HEK293 (cell line): ENCODE data around the gene EPAS1.
A peak's percentile ranks its signal among the peaks of the same experiment; 100 is the strongest.

Experiments
- CTCF ChIA-PET: fragments of 350-600 bp; formaldehyde crosslinking; extraction: SDS; loops from one replicate; lab custom pipeline; 2021; ENCODE audit warnings: antibody characterized with exemption; lab: Yijun Ruan, JAX
- POLR2A ChIA-PET: fragments of 300-600 bp; formaldehyde crosslinking; extraction: SDS; loops from one replicate; lab custom pipeline; 2020; ENCODE audit warnings: antibody characterized with exemption, inconsistent platforms; lab: Yijun Ruan, JAX
- H3K27ac ChIP-seq: fragments of 200-500 bp; sonication (Bioruptor generic); 2 replicates; pipeline ENCODE4 v1.5.1; 2014; ENCODE audit warnings: low read depth, low read length, control low read depth, inconsistent platforms; ENCODE audit errors: extremely low read depth
- H3K36me3 ChIP-seq, 2 experiments: fragments of 200-500 bp in 1 of 2; sonication (Bioruptor generic) in 1 of 2; 1 replicate in 1 of 2; 2 replicates in 1 of 2; pipeline ENCODE4 v1.5.1; 2014 to 2017; ENCODE audit warnings: inconsistent platforms in 2 of 2, low read length in 2 of 2; ENCODE audit not compliant: control insufficient read depth in 2 of 2, insufficient read depth in 1 of 2
- H3K4me1 ChIP-seq: fragments of 200-500 bp; sonication (Bioruptor generic); 2 replicates; pipeline ENCODE4 v1.5.1; 2014; ENCODE audit warnings: mild to moderate bottlenecking, low read length, inconsistent platforms; ENCODE audit not compliant: control insufficient read depth, insufficient read depth
- H3K4me3 ChIP-seq: 2 replicates; pipeline ENCODE4 v1.5.1; 2011; ENCODE audit warnings: low read depth, mild to moderate bottlenecking, control low read depth, low read length, moderate library complexity
- H3K9me3 ChIP-seq: fragments of 200-500 bp; sonication (Bioruptor generic); 2 replicates; pipeline ENCODE4 v1.5.1; 2014; ENCODE audit warnings: low read depth, low read length, inconsistent platforms; ENCODE audit not compliant: control insufficient read depth, insufficient read depth
- IKZF3 ChIP-seq: fragments of 450-650 bp; IDR thresholded peaks from 2 replicates; pipeline ENCODE4 v1.5.0; 2018; ENCODE audit warnings: missing biosample characterization, mild to moderate bottlenecking, missing genetic modification characterization, moderate library complexity
- KLF10 ChIP-seq: fragments of 450-650 bp; IDR thresholded peaks from 2 replicates; pipeline ENCODE4 v1.5.1; 2018; ENCODE audit warnings: missing biosample characterization, mild to moderate bottlenecking, missing genetic modification characterization
- KLF9 ChIP-seq: fragments of 450-650 bp; formaldehyde crosslinking; IDR thresholded peaks from 2 replicates; pipeline ENCODE4 v1.5.1; 2016; ENCODE audit warnings: missing biosample characterization, missing genetic modification characterization, low read depth
- OSR2 ChIP-seq: fragments of 450-650 bp; formaldehyde crosslinking; IDR thresholded peaks from 2 replicates; pipeline ENCODE4 v1.5.1; 2016; ENCODE audit warnings: missing biosample characterization, missing genetic modification characterization
- SETDB1 ChIP-seq: IDR thresholded peaks from one replicate; pipeline ENCODE4 v1.6.1; 2017; ENCODE audit warnings: mild to moderate bottlenecking, low read length, moderate library complexity, mixed read lengths; ENCODE audit not compliant: insufficient read length
- ZNF133 ChIP-seq: fragments of 450-650 bp; formaldehyde crosslinking; IDR thresholded peaks from 2 replicates; pipeline ENCODE4 v1.5.1; 2016; ENCODE audit warnings: missing biosample characterization, missing genetic modification characterization
- ZNF529 ChIP-seq: fragments of 450-650 bp; formaldehyde crosslinking; IDR thresholded peaks from 2 replicates; pipeline ENCODE4 v1.5.1; 2017; ENCODE audit warnings: missing genetic modification characterization, missing biosample characterization; ENCODE audit not compliant: insufficient replicate concordance
- ZNF548 ChIP-seq: fragments of 450-650 bp; formaldehyde crosslinking; IDR thresholded peaks from 2 replicates; pipeline ENCODE4 v1.5.1; 2016; ENCODE audit warnings: missing biosample characterization, missing genetic modification characterization
- ZNF585B ChIP-seq: fragments of 450-650 bp; formaldehyde crosslinking; IDR thresholded peaks from 2 replicates; pipeline ENCODE4 v1.5.1; 2016; ENCODE audit warnings: missing biosample characterization, missing genetic modification characterization
- ZNF624 ChIP-seq: fragments of 450-650 bp; formaldehyde crosslinking; IDR thresholded peaks from 2 replicates; pipeline ENCODE4 v1.5.1; 2017; ENCODE audit warnings: missing biosample characterization, missing genetic modification characterization
- ZNF701 ChIP-seq: fragments of 450-650 bp; formaldehyde crosslinking; IDR thresholded peaks from 2 replicates; pipeline ENCODE4 v1.5.1; 2016; ENCODE audit warnings: missing biosample characterization, missing genetic modification characterization
- ZNF707 ChIP-seq: fragments of 450-650 bp; formaldehyde crosslinking; IDR thresholded peaks from 2 replicates; pipeline ENCODE4 v1.5.1; 2016; ENCODE audit warnings: missing biosample characterization, missing genetic modification characterization
- TF ChIP-seq, protein P1 (sequence below): fragments of 450-650 bp; IDR thresholded peaks from 2 replicates; pipeline ENCODE4 v1.5.1; 2018; ENCODE audit warnings: missing biosample characterization, mild to moderate bottlenecking, missing genetic modification characterization
- TF ChIP-seq, protein P2 (sequence below): fragments of 450-650 bp; formaldehyde crosslinking; IDR thresholded peaks from 2 replicates; pipeline ENCODE4 v1.5.1; 2017; ENCODE audit warnings: missing biosample characterization, missing genetic modification characterization
- TF ChIP-seq, protein P3 (sequence below): fragments of 450-650 bp; formaldehyde crosslinking; IDR thresholded peaks from 2 replicates; pipeline ENCODE4 v1.5.1; 2016; ENCODE audit warnings: missing biosample characterization, missing genetic modification characterization

Gene EPAS1

DNA sequence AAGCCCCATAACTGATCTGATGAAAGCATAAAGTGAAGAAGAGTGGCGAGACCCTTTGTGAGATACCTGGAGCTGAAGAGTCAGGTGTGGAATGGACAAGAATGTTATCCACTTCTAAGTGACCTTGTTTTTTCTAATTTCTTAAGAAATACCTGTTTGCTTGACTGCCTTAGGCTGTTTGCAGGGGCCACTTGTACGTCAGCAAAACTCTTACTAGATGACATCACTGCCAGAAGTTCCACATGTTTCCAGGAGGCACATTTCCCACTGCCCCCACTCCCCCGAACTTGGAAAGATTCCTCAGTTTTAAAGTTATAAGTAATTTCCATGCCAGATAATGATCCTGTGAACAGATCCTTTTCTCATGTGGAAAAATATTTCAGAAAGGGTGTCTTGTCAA, 8.0 kb downstream of the EPAS1 start:
- TF ChIP-seq ZNF133 (peak; percentile 94), ZNF585B (no peak), SETDB1 (peak; percentile 43)
- H3K4me1 ChIP-seq: peaks cover 37% of the 10 kb centered on the region
- CTCF ChIA-PET: no interaction called here

DNA sequence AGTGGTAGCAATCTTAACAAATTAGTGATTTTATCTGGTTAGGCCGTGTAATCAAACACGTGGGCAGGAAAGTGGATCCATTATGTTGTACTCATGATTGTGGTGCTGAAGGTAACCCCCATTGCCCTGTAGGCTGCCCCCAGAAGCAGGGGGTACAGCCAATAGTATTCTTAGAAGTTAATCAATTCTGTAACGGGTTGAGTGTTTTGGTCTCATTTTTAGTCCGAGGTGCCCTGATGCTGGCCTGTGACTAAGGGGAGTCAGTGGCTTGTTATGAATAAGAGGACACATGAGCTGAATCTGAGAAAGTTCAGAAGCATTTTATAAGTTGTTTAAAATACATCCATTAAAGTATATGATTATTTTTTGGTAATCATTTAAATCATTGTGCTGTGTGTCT, 8.6 kb downstream of the EPAS1 start:
- Histone ChIP-seq H3K4me1 (peaks cover 37% of the 10 kb centered on the region), H3K36me3 (no peaks in the 10 kb centered on the region), H3K9me3 (no peaks in the 10 kb centered on the region), H3K4me3 (no peak overlapping the region), H3K27ac (no peak overlapping the region)
- no peak for TF ChIP-seq ZNF529 (tag by site-specific recombination)
- TF ChIP-seq, protein P1, sequence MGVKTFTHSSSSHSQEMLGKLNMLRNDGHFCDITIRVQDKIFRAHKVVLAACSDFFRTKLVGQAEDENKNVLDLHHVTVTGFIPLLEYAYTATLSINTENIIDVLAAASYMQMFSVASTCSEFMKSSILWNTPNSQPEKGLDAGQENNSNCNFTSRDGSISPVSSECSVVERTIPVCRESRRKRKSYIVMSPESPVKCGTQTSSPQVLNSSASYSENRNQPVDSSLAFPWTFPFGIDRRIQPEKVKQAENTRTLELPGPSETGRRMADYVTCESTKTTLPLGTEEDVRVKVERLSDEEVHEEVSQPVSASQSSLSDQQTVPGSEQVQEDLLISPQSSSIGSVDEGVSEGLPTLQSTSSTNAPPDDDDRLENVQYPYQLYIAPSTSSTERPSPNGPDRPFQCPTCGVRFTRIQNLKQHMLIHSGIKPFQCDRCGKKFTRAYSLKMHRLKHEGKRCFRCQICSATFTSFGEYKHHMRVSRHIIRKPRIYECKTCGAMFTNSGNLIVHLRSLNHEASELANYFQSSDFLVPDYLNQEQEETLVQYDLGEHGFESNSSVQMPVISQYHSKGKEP (tag by site-specific recombination): no peak
- TF ChIP-seq ZNF707 (tag by site-specific recombination): no peak
- no peak for TF ChIP-seq ZNF548
- no peak for TF ChIP-seq ZNF624 (tag by site-specific recombination)
- TF ChIP-seq, protein P2, sequence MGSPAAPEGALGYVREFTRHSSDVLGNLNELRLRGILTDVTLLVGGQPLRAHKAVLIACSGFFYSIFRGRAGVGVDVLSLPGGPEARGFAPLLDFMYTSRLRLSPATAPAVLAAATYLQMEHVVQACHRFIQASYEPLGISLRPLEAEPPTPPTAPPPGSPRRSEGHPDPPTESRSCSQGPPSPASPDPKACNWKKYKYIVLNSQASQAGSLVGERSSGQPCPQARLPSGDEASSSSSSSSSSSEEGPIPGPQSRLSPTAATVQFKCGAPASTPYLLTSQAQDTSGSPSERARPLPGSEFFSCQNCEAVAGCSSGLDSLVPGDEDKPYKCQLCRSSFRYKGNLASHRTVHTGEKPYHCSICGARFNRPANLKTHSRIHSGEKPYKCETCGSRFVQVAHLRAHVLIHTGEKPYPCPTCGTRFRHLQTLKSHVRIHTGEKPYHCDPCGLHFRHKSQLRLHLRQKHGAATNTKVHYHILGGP (tag by site-specific recombination): no peak
- POLR2A ChIA-PET: no interaction called here
- CTCF ChIA-PET: no interaction called here

More for the DNA sequence above, 8.0 kb downstream of the EPAS1 start:
- POLR2A ChIA-PET: no interaction called here
- Histone ChIP-seq H3K4me3 (no peak overlapping the region), H3K36me3 (no peaks in the 10 kb centered on the region), H3K9me3 (no peaks in the 10 kb centered on the region), H3K27ac (no peak overlapping the region)

DNA sequence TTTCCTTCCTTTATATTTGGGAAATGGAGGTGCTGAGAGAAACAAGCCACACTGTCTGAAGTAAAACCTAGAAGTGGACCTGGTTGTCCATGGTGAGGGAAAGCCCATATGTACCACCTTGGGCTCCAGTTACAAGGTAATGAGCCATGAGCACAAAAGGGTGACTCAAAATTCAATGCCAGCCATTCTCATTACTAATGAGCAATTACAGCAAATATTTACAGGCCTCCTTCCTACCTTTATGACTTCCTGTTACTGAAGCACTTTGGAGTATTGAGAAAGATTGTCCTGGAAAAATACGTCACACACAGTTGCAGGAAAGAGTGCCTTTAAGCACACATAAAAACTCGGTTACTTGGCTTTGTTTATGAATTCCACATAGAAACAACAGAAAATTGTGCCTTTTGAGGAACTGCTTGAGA, 9.1 kb downstream of the EPAS1 start:
- POLR2A ChIA-PET: no interaction called here
- H3K36me3 ChIP-seq: no peaks in the 10 kb centered on the region
- TF ChIP-seq ZNF701 (tag by site-specific recombination) (no peak), KLF10 (tag by site-specific recombination) (no peak), IKZF3 (tag by site-specific recombination) (no peak), OSR2 (tag by site-specific recombination) (no peak)
- TF ChIP-seq, all 188 proteins: peak for 0
- peaks cover 37% of the 10 kb centered on the region for H3K4me1 ChIP-seq
- no peaks in the 10 kb centered on the region for H3K9me3 ChIP-seq
- H3K27ac ChIP-seq: no peak overlapping the region
- H3K4me3 ChIP-seq: no peak overlapping the region
- CTCF ChIA-PET: interaction anchor here (1.4 kb wide), 1 partner anchor 13 kb away, joined by 3 read pairs; no protein-coding TSS in a partner anchor

DNA sequence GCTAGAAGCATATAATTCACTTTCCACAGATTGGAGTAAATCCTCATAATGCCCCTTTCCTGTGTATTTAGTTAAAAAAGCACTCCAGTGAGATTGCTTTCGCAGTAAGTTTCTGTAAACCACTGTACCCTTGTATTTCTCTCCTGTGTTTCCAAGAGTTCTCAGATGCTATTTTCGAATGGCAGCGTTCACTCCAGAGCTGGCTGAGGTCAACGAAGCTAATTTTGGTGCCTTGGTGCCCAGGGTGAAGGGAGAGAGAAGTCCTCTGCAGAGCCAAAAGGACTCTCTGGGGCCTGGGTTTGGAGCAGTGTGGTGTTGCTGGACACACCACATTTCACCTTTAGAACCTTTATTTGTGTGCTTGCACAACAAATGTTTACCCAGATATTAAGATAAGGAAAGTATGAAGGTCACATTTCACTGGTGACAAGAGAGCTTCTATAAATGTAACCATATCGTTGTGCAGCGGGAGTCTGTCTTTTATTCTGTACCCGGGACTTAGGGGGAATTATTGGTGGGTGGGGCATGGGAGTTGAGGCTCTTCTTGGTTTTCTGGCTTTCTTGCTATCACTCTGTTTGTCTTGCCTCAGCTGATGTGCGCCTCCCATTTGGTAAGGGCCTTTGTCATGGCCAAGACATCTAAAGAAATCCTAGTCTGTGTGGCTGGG, 9.9 kb downstream of the EPAS1 start:
- CTCF ChIA-PET: interaction anchor here (0.6 to 1.4 kb wide), 3 partner anchors 12 to 316 kb away, joined by 3 read pairs; no protein-coding TSS in a partner anchor
- H3K27ac ChIP-seq: peak overlapping the region; percentile 11; the same call in 1 of the 2 replicates

More for the DNA sequence above, 9.9 kb downstream of the EPAS1 start:
- no peak overlapping the region for H3K4me3 ChIP-seq
- H3K4me1 ChIP-seq: peaks cover 37% of the 10 kb centered on the region
- no peaks in the 10 kb centered on the region for H3K36me3 ChIP-seq
- POLR2A ChIA-PET: no interaction called here
- TF ChIP-seq, protein P3, sequence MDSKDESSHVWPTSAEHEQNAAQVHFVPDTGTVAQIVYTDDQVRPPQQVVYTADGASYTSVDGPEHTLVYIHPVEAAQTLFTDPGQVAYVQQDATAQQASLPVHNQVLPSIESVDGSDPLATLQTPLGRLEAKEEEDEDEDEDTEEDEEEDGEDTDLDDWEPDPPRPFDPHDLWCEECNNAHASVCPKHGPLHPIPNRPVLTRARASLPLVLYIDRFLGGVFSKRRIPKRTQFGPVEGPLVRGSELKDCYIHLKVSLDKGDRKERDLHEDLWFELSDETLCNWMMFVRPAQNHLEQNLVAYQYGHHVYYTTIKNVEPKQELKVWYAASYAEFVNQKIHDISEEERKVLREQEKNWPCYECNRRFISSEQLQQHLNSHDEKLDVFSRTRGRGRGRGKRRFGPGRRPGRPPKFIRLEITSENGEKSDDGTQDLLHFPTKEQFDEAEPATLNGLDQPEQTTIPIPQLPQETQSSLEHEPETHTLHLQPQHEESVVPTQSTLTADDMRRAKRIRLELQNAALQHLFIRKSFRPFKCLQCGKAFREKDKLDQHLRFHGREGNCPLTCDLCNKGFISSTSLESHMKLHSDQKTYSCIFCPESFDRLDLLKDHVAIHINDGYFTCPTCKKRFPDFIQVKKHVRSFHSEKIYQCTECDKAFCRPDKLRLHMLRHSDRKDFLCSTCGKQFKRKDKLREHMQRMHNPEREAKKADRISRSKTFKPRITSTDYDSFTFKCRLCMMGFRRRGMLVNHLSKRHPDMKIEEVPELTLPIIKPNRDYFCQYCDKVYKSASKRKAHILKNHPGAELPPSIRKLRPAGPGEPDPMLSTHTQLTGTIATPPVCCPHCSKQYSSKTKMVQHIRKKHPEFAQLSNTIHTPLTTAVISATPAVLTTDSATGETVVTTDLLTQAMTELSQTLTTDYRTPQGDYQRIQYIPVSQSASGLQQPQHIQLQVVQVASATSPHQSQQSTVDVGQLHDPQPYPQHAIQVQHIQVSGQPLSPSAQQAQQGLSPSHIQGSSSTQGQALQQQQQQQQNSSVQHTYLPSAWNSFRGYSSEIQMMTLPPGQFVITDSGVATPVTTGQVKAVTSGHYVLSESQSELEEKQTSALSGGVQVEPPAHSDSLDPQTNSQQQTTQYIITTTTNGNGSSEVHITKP: peak; percentile 69
- TF ChIP-seq KLF9 (tag by site-specific recombination): no peak
- H3K9me3 ChIP-seq: no peaks in the 10 kb centered on the region
